DOHH2 (cell line): ENCODE results near the gene BCL2L11.

ENCODE experiments used
- H3F3A ChIP-seq: fragments of 200-600 bp; sonication (generic), shearing (Covaris generic); 2 replicates; pipeline ENCODE4 v1.6.0; 2016; ENCODE audit warnings: antibody characterized with exemption, mild to moderate bottlenecking; ENCODE audit not compliant: control insufficient read depth, insufficient read depth
- H3K27ac ChIP-seq: fragments of 200-600 bp; sonication (generic); 2 replicates; pipeline ENCODE4 v1.5.1; 2014; ENCODE audit warnings: low read depth, mild to moderate bottlenecking, low read length, moderate library complexity
- H3K27me3 ChIP-seq: fragments of 200-600 bp; sonication (generic); 2 replicates; pipeline ENCODE4 v1.6.1; 2014; ENCODE audit warnings: mild to moderate bottlenecking, low read length, mixed read lengths; ENCODE audit not compliant: control insufficient read depth
- H3K36me3 ChIP-seq: fragments of 200-600 bp; sonication (generic); 2 replicates; pipeline ENCODE4 v1.6.1; 2014; ENCODE audit warnings: mild to moderate bottlenecking, low read length, moderate library complexity, mixed read lengths; ENCODE audit not compliant: control insufficient read depth
- H3K4me1 ChIP-seq: fragments of 200-600 bp; sonication (generic); 2 replicates; pipeline ENCODE4 v1.6.1; 2014; ENCODE audit warnings: mild to moderate bottlenecking, low read length, mixed read lengths; ENCODE audit not compliant: control insufficient read depth
- H3K4me2 ChIP-seq: fragments of 200-600 bp; sonication (generic); 2 replicates; pipeline ENCODE4 v1.6.0; 2014; ENCODE audit warnings: mild to moderate bottlenecking, low read length, moderate library complexity
- H3K4me3 ChIP-seq: fragments of 200-600 bp; sonication (generic); 2 replicates; pipeline ENCODE4 v1.5.1; 2014; ENCODE audit warnings: mild to moderate bottlenecking, low read length, mixed read lengths
- H3K79me2 ChIP-seq: fragments of 200-600 bp; sonication (generic); 2 replicates; pipeline ENCODE4 v1.6.1; 2014; ENCODE audit warnings: mild to moderate bottlenecking, low read length, mixed read lengths; ENCODE audit not compliant: control insufficient read depth
- H3K9me2 ChIP-seq: fragments of 200-600 bp; sonication (generic); replicated peaks from 2 replicates; pipeline ENCODE4 v1.6.1; 2014; ENCODE audit warnings: mild to moderate bottlenecking, low read length, mixed read lengths; ENCODE audit not compliant: control insufficient read depth
- H3K9me3 ChIP-seq: fragments of 200-600 bp; sonication (generic); 2 replicates; pipeline ENCODE4 v1.6.1; 2014; ENCODE audit warnings: antibody characterized with exemption, low read length, mixed read lengths; ENCODE audit not compliant: control insufficient read depth, insufficient read depth
- H4K20me1 ChIP-seq: fragments of 200-600 bp; sonication (generic); 2 replicates; pipeline ENCODE4 v1.6.0; 2014; ENCODE audit warnings: low read depth, mild to moderate bottlenecking, antibody characterized with exemption, low read length, moderate library complexity; ENCODE audit not compliant: control insufficient read depth, insufficient read depth
- EZH2phosphoT487 ChIP-seq: fragments of 200-600 bp; sonication (generic); IDR thresholded peaks from 2 replicates; pipeline ENCODE4 v1.6.1; 2017; ENCODE audit warnings: borderline replicate concordance, mild to moderate bottlenecking, antibody characterized with exemption, low read length, moderate library complexity, mixed read lengths
- TF ChIP-seq, protein P1 (sequence below): fragments of 200-600 bp; sonication (generic); IDR thresholded peaks from one replicate; pipeline ENCODE4 v1.5.1; 2014; ENCODE audit warnings: antibody characterized with exemption, mild to moderate bottlenecking, low read depth, low read length; ENCODE audit not compliant: poor library complexity, severe bottlenecking

The BCL2L11 gene

DNA sequence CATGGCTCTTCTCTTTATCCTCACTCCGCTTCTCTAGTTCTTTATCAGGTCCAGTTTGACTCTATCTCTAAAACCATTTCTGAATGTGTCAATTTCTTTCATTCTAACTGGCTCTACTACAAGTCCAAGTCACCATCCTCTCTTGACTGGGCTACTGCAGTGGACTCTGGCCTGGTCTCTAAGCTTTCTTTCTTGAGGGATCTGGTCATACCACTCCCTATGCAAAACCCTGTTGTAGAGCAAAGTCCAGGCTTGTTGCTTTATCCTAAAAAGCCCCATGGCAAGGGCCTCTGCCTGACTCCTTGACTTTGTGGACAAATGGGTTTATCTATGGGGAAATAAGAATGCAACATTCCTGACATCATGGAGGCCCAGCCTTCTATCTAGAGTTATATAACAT, 87.1 kb downstream of the BCL2L11 start:
- Histone ChIP-seq H3K79me2 (no peaks in the 10 kb centered on the region), H3K27ac (no peak overlapping the region), H3K4me1 (peaks cover 43% of the 10 kb centered on the region), H3F3A (no peaks in the 10 kb centered on the region), H3K9me3 (peaks cover 8% of the 10 kb centered on the region; the same call in 1 of the 2 replicates), H3K36me3 (no peaks in the 10 kb centered on the region), H3K9me2 (no peaks in the 10 kb centered on the region), H3K4me2 (no peak overlapping the region), H3K4me3 (no peak overlapping the region), H3K27me3 (no peaks in the 10 kb centered on the region), H4K20me1 (no peaks in the 10 kb centered on the region)
- no peak for TF ChIP-seq EZH2phosphoT487
- TF ChIP-seq, protein P1, sequence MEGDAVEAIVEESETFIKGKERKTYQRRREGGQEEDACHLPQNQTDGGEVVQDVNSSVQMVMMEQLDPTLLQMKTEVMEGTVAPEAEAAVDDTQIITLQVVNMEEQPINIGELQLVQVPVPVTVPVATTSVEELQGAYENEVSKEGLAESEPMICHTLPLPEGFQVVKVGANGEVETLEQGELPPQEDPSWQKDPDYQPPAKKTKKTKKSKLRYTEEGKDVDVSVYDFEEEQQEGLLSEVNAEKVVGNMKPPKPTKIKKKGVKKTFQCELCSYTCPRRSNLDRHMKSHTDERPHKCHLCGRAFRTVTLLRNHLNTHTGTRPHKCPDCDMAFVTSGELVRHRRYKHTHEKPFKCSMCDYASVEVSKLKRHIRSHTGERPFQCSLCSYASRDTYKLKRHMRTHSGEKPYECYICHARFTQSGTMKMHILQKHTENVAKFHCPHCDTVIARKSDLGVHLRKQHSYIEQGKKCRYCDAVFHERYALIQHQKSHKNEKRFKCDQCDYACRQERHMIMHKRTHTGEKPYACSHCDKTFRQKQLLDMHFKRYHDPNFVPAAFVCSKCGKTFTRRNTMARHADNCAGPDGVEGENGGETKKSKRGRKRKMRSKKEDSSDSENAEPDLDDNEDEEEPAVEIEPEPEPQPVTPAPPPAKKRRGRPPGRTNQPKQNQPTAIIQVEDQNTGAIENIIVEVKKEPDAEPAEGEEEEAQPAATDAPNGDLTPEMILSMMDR = no peak

DNA sequence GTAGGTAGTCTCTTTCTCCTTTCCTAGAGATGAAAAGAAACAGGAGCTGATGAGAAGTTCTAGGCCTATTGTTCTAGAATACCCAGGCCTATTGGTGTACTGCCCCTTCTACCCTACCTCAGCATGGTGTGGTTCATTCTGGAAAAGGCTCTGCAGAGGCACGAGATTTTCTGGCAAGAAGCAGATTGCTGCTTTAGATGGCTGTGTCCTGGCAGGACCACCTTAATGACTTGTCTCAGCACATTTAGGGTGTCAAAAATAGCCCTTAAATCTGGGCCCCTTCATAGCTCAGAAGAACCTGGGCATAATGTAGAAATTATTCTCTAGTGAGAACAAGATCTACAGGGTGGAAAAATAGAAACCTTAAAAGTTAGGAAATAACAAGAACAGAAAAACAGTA, 87.9 kb downstream of the BCL2L11 start:
- Histone ChIP-seq H3K36me3 (no peaks in the 10 kb centered on the region), H3F3A (no peaks in the 10 kb centered on the region), H3K4me1 (peaks cover 40% of the 10 kb centered on the region), H3K27ac (peak overlapping the region; percentile 70), H3K79me2 (no peaks in the 10 kb centered on the region), H3K27me3 (no peaks in the 10 kb centered on the region), H3K4me2 (peak overlapping the region; percentile 52), H3K9me3 (peaks cover 12% of the 10 kb centered on the region; the same call in 1 of the 2 replicates), H3K4me3 (peak overlapping the region; percentile 11), H3K9me2 (no peaks in the 10 kb centered on the region), H4K20me1 (no peaks in the 10 kb centered on the region)
- no peak for TF ChIP-seq EZH2phosphoT487
- TF ChIP-seq, protein P1 = no peak

DNA sequence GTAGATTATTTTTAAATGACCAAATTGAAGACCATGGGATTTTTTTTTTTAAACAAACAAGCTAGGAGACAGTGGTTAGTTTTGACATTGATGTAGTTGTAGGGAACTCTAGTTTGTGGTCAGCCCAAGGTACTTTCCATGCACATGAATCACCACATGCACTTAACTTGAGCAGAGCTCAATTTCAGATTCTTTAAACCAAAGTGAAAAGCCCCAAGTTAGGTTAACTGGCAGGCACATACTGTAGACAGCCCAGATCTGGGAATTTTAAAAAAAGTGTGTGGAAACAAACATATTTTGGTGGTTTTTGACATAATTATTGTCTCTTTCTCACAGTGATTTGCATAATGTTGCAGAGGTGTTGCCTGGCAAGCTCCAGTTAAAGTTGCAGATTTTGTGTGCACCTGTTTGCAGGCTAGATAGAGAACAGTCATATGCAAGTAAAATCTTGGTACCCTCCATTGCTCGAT, 88.4 kb downstream of the BCL2L11 start:
- peak overlapping the region; percentile 70 for H3K27ac ChIP-seq
- TF ChIP-seq EZH2phosphoT487 = no peak
- TF ChIP-seq, protein P1 = no peak
- H4K20me1 ChIP-seq = no peaks in the 10 kb centered on the region
- H3K9me2 ChIP-seq = no peaks in the 10 kb centered on the region
- H3K9me3 ChIP-seq = peaks cover 16% of the 10 kb centered on the region
- H3K27me3 ChIP-seq = no peaks in the 10 kb centered on the region
- H3K4me3 ChIP-seq = peak overlapping the region; percentile 11
- no peaks in the 10 kb centered on the region for H3K36me3 ChIP-seq
- peaks cover 40% of the 10 kb centered on the region for H3K4me1 ChIP-seq
- no peaks in the 10 kb centered on the region for H3K79me2 ChIP-seq
- H3F3A ChIP-seq = no peaks in the 10 kb centered on the region
- H3K4me2 ChIP-seq = peak overlapping the region; percentile 52

DNA sequence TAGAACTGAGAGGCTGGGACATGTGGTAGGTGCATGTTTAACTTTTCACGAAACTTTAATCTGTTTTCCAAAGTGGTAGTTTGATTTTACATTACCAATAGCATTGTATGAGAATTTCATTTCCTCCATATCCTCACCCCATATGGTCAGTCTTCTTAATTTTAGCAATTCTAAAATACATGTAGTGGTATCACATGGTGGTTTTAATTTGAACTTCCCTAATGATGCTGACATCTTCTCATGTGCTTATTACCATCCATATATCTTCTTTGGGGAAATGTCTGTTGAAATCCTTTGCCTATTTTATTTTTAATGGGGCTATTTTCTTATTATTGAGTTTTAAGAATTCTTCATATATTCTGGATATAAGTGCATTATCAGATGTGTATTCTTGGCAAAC, 89.3 kb downstream of the BCL2L11 start:
- peak overlapping the region; percentile 11; the same call in 1 of the 2 replicates for H3K4me3 ChIP-seq
- H3K4me2 ChIP-seq = peak overlapping the region; percentile 52
- H3K27me3 ChIP-seq = no peaks in the 10 kb centered on the region
- no peaks in the 10 kb centered on the region; the same call in 1 of the 2 replicates for H3K36me3 ChIP-seq
- peaks cover 24% of the 10 kb centered on the region for H3K9me3 ChIP-seq
- no peaks in the 10 kb centered on the region for H3K9me2 ChIP-seq
- no peaks in the 10 kb centered on the region for H4K20me1 ChIP-seq
- TF ChIP-seq EZH2phosphoT487 = no peak
- TF ChIP-seq, protein P1 = no peak
- H3K4me1 ChIP-seq = peaks cover 40% of the 10 kb centered on the region
- no peaks in the 10 kb centered on the region for H3K79me2 ChIP-seq
- no peaks in the 10 kb centered on the region for H3F3A ChIP-seq
- peak overlapping the region; percentile 70 for H3K27ac ChIP-seq
